PC-9 (cell line): ENCODE data around the gene FAM217B. TPM values are rescaled to one million over a fixed set of nuclear protein-coding genes. Genes with fewer than 3 reads are reported as not detected.
A peak's percentile ranks its signal among the peaks of the same experiment; 100 is the strongest.

Source experiments
- BruUV-seq: library from RNA; stranded (reverse); fragments of 400-500 nt; replicated peaks from 2 replicates; lab custom pipeline; 2021; lab: Mats Ljungman, UMichigan
- CTCF ChIA-PET: fragments of 300-600 bp; sonication (Branson Sonifier 250); formaldehyde crosslinking; loops from one replicate; lab custom pipeline; 2022; ENCODE audit warnings: antibody characterized with exemption; lab: Charles Lee
- POLR2A ChIA-PET: fragments of 300-600 bp; sonication (Branson Sonifier 250); formaldehyde crosslinking; loops from one replicate; lab custom pipeline; 2022; ENCODE audit warnings: antibody characterized with exemption; ENCODE audit not compliant: unreplicated experiment; lab: Charles Lee
- DNase-seq, 2 experiments: peaks; one replicate each; pipeline versions ENCODE4 v3.0.0 to v3.0.0-alpha.2; 2015 to 2022; ENCODE audit warnings: mixed read lengths in 1 of 2
- H2AFZ ChIP-seq: fragments of 200-600 bp; sonication (generic); 2 replicates; pipeline ENCODE4 v1.8.1; 2017; ENCODE audit warnings: antibody characterized with exemption
- H3F3A ChIP-seq: fragments of 200-600 bp; sonication (generic); 2 replicates; pipeline ENCODE4 v1.8.1; 2017; ENCODE audit warnings: antibody characterized with exemption, mild to moderate bottlenecking, low read depth; ENCODE audit not compliant: insufficient read depth
- H3K27ac ChIP-seq: fragments of 200-600 bp; sonication (generic); 2 replicates; pipeline ENCODE4 v1.6.1; 2016; ENCODE audit warnings: mixed run types
- H3K27me3 ChIP-seq: fragments of 200-600 bp; sonication (generic); 2 replicates; pipeline ENCODE4 v1.6.1; 2016; ENCODE audit warnings: low read depth, mixed run types; ENCODE audit not compliant: insufficient read depth
- H3K36me3 ChIP-seq: fragments of 200-600 bp; sonication (generic); 2 replicates; pipeline ENCODE4 v1.6.1; 2016; ENCODE audit warnings: low read depth, mixed run types
- H3K4me1 ChIP-seq: fragments of 200-600 bp; sonication (generic); replicated peaks from 2 replicates; pipeline ENCODE4 v1.6.1; 2016; ENCODE audit warnings: mixed run types; ENCODE audit not compliant: insufficient read depth
- H3K4me2 ChIP-seq: fragments of 200-600 bp; sonication (generic); 2 replicates; pipeline ENCODE4 v1.6.1; 2017; ENCODE audit warnings: mixed run types
- H3K4me3 ChIP-seq: fragments of 200-600 bp; sonication (generic); 2 replicates; pipeline ENCODE4 v1.6.1; 2016; ENCODE audit warnings: mixed run types
- H3K79me2 ChIP-seq: fragments of 200-600 bp; sonication (generic); 2 replicates; pipeline ENCODE4 v1.6.1; 2017; ENCODE audit warnings: low read depth, mixed run types
- H3K9me2 ChIP-seq: fragments of 200-600 bp; sonication (generic); 2 replicates; pipeline ENCODE4 v1.8.1; 2017; ENCODE audit warnings: mild to moderate bottlenecking; ENCODE audit not compliant: insufficient read depth
- H3K9me3 ChIP-seq: fragments of 200-600 bp; sonication (generic); 2 replicates; pipeline ENCODE4 v1.8.1; 2016; ENCODE audit warnings: low read depth; ENCODE audit not compliant: insufficient read depth
- H4K20me1 ChIP-seq: fragments of 200-600 bp; sonication (generic); 2 replicates; pipeline ENCODE4 v1.8.1; 2017; ENCODE audit not compliant: insufficient read depth
- CTCF ChIP-seq: fragments of 200-600 bp; sonication (generic); conservative IDR thresholded peaks from 2 replicates; pipeline ENCODE4 v1.6.1; 2017; ENCODE audit warnings: mixed run types, antibody characterized with exemption, mild to moderate bottlenecking, moderate library complexity
- EZH2 ChIP-seq: fragments of 200-600 bp; sonication (generic); IDR thresholded peaks from 2 replicates; pipeline ENCODE4 v1.8.0; 2017; ENCODE audit warnings: antibody characterized with exemption, low read depth
- intact Hi-C: fragments of 100-400 bp; cut with micrococcal nuclease; formaldehyde crosslinking; loops from one replicate; pipeline ENCODE4 v1.10.0; 2022; ENCODE audit not compliant: unreplicated experiment
- total RNA-seq: library from RNA; stranded (reverse); gene quantifications from 2 replicates; pipeline ENCODE4 v1.2.3, GENCODE V29; 2021

Gene FAM217B
- total RNA-seq, 1 experiment from 2014 or later, result 20.2 TPM

DNA sequence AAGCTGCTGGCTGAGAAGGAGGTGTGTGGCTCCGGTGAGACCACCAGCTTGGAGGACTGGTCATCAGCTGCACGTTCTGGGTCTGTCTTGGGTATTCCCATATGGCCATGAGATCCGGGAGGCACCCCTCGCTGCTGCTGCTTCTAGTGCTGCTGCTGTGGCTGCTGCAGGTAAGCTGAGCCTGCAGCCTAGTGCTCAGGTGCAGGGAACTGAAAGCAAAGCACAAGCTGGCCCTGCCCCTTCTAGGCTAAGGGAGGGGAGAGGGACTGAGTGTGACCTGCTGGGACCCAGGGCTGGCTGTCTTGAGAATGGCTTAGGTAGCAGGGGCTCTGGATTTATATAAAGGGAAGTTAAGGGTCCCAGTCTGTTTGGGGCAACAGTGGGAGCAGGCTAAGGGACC, 18.4 kb downstream of the FAM217B start:
- Histone ChIP-seq H3K9me3 (0 out of 2 replicates have a peak, but pooled peaks cover 2% of the 10 kb centered on the region), H3K4me2 (no peak overlapping the region), H3K27me3 (no peaks in the 10 kb centered on the region), H3K27ac (no peak overlapping the region), H3K36me3 (no peaks in the 10 kb centered on the region), H2AFZ (no peak overlapping the region), H4K20me1 (no peaks in the 10 kb centered on the region), H3F3A (no peaks in the 10 kb centered on the region), H3K4me1 (0 out of 2 replicates have a peak, but pooled peaks cover 4% of the 10 kb centered on the region), H3K9me2 (no peaks in the 10 kb centered on the region), H3K4me3 (no peak overlapping the region), H3K79me2 (no peaks in the 10 kb centered on the region)
- ChIA-PET POLR2A (no interaction called here), CTCF (interaction anchor here (0.7 kb wide), 1 partner anchor 112 kb away, joined by 6 read pairs; no protein-coding TSS in a partner anchor)
- BruUV-seq, result no TSS peak
- no peak for DNase-seq
- TF ChIP-seq EZH2 (no peak), CTCF (no peak)
- intact Hi-C loops, result no loop called here

DNA sequence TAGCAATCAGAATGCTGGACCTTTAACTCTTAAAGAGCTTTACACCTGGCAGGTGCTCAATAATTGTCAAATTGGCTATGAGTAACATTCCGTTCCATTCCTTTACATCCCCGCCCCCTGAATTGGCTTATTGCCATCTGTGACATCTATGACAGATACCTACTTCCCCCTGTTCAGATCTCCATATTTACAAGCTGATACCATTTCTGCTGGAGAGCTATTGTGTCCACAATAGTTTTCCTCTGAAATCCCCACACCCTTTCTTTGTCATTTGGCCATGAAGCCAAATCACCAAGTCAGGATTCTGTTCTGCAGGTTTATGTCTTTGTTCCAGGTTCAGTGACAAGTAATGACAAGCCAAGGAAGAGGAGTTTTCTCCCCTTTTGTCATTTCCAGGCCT, 21.2 kb downstream of the FAM217B start:
- Histone ChIP-seq H3K4me3 (no peak overlapping the region), H3K4me1 (0 out of 2 replicates have a peak, but pooled peaks cover 4% of the 10 kb centered on the region), H3K79me2 (no peaks in the 10 kb centered on the region), H3K27ac (no peak overlapping the region), H3K9me2 (no peaks in the 10 kb centered on the region), H3K9me3 (0 out of 2 replicates have a peak, but pooled peaks cover 2% of the 10 kb centered on the region), H3K27me3 (no peaks in the 10 kb centered on the region), H4K20me1 (no peaks in the 10 kb centered on the region), H3K4me2 (no peak overlapping the region), H2AFZ (no peak overlapping the region), H3K36me3 (no peaks in the 10 kb centered on the region), H3F3A (no peaks in the 10 kb centered on the region)
- ChIA-PET CTCF (no interaction called here), POLR2A (no interaction called here)
- peak in 1 of 2 experiments; percentile 51 for DNase-seq
- TF ChIP-seq CTCF (no peak), EZH2 (no peak)
- intact Hi-C loops, result no loop called here
- no TSS peak for BruUV-seq

DNA sequence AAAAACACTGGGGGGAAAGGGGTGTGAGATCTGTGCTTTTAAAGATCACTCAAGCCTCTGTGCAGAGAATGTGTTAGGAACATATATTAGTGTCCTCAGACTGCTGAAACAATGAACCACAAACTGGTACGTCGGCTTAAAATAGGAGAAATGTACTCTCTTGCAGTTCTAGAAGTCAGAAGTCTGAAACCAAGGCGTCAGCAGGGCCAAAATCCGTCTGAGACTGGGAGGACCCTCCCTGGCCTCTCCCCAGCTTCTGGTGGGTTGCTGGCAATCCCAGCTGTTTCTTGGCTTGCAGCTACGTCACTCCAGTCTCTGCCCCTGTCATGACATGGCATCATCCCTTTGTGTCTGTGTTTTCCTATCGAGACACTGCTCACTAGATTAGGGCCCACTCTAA, 22.0 kb downstream of the FAM217B start:
- no peak overlapping the region for H3K27ac ChIP-seq
- no peaks in the 10 kb centered on the region for H3K27me3 ChIP-seq
- no peak overlapping the region for H2AFZ ChIP-seq
- H3K9me3 ChIP-seq, result 0 out of 2 replicates have a peak, but pooled peaks cover 2% of the 10 kb centered on the region
- H3K4me3 ChIP-seq, result no peak overlapping the region
- CTCF ChIA-PET, result no interaction called here
- H3K9me2 ChIP-seq, result no peaks in the 10 kb centered on the region
- H3K79me2 ChIP-seq, result no peaks in the 10 kb centered on the region
- no peaks in the 10 kb centered on the region for H3K36me3 ChIP-seq
- DNase-seq, result no peak
- no peaks in the 10 kb centered on the region; the same call in 1 of the 2 replicates for H3F3A ChIP-seq
- no TSS peak for BruUV-seq
- POLR2A ChIA-PET, result no interaction called here
- no peaks in the 10 kb centered on the region for H4K20me1 ChIP-seq
- H3K4me2 ChIP-seq, result no peak overlapping the region
- 0 out of 2 replicates have a peak, but pooled peaks cover 4% of the 10 kb centered on the region for H3K4me1 ChIP-seq
- intact Hi-C loops, result no loop called here
- no peak for TF ChIP-seq CTCF
- TF ChIP-seq EZH2, result no peak
